GM19099 (cell line): Measurements from ENCODE around the gene ZNF143.
A peak's percentile ranks its signal among the peaks of the same experiment; 100 is the strongest.

ENCODE experiments used
- POLR2A ChIP-seq: IDR thresholded peaks from 3 replicates; pipeline ENCODE4 v1.6.1; 2011; ENCODE audit warnings: low read depth; ENCODE audit not compliant: insufficient read length; ENCODE audit errors: extremely low read depth

Gene ZNF143

GRCh38 chr11:9566561-9567063, 105.8 kb downstream of the ZNF143 start:
- no peak for TF ChIP-seq POLR2A

- TF ChIP-seq POLR2A: no peak
These were observed 106.6 kb downstream of the ZNF143 start for GRCh38 chr11:9567401-9567800.

- TF ChIP-seq POLR2A: no peak
These were observed 107.5 kb downstream of the ZNF143 start for GRCh38 chr11:9568161-9568853.

GRCh38 chr11:9568854-9569587, 108.2 kb downstream of the ZNF143 start:
- no peak for TF ChIP-seq POLR2A

GRCh38 chr11:9569588-9570164, 108.9 kb downstream of the ZNF143 start:
- no peak for TF ChIP-seq POLR2A

- TF ChIP-seq POLR2A: no peak
These were observed 109.7 kb downstream of the ZNF143 start for GRCh38 chr11:9570313-9571025.

- TF ChIP-seq POLR2A: no peak
These were observed 110.4 kb downstream of the ZNF143 start for GRCh38 chr11:9571071-9571762.

GRCh38 chr11:9571763-9572115, 110.9 kb downstream of the ZNF143 start:
- TF ChIP-seq POLR2A: no peak

- TF ChIP-seq POLR2A: peak; percentile 65
These were observed 112.4 kb downstream of the ZNF143 start, which contains the start of gene WEE1 for GRCh38 chr11:9573052-9573774. TSS of gene WEE1 (plus strand) at chr11:9573670. CDS start at chr11:9573934, 264 bp downstream.

- no peak for TF ChIP-seq POLR2A
These were observed 113.2 kb downstream of the ZNF143 start for GRCh38 chr11:9573775-9574621.

GRCh38 chr11:9574622-9575259, 113.9 kb downstream of the ZNF143 start:
- TF ChIP-seq POLR2A: no peak

- TF ChIP-seq POLR2A: no peak
These were observed 114.7 kb downstream of the ZNF143 start for GRCh38 chr11:9575260-9576240.
